ENCODE results near the gene CYP2J2.

- TF ChIP-seq CTCF (IDR thresholded peaks at IDR 0.05; ENCODE audit: insufficient read depth, low read depth, low read length) (no peak), EZH2 (IDR thresholded peaks at IDR 0.05; ENCODE audit: insufficient read depth, low read length) (no peak)
Measured at GRCh38 chr1:59856725-59857338, 69.7 kb downstream of the CYP2J2 start.
